Measurements from ENCODE around the gene TMEM37.

The TMEM37 gene

DNA sequence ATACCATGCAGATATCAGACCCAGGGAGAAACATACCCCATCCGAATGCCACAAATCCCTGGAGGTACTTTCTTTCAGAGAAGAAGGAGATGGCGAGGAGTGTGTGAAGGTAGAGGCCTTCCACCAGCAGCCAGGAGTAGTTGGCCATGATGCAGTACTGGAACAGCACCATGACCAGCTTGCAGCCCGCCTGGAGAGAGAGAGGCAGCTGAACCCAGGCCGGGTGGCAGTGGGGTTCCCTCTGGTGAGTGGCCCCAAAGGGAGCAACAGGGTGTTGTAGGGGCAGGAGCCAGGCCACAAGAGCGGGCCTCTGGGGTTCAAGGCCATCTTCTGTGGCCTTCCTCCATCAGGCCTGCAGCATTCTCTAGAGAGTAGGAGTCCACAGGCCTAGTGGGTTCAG is 30.2 kb downstream of the TMEM37 start:
- no peak for DNase-seq

DNA sequence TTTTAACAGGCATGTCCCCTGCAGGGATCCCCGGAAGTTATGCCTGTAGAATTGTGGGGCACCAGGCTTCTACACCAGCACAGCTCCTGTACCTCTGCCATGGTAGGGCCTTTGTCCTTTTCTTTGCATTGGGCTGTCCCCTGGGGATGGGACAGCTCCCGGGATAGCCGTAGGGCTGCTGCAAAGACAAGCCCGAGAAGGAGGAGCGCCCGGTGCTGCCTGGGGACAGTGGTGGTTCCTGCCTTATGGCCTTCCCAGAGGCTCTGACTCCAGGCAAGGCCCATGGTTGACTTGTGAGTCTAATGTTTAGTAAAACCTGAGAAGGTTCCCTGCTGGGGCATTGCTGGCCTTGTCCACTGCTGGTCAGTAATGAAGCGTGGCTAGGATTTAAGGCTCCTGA is 30.9 kb downstream of the TMEM37 start:
- no peak for DNase-seq

DNA sequence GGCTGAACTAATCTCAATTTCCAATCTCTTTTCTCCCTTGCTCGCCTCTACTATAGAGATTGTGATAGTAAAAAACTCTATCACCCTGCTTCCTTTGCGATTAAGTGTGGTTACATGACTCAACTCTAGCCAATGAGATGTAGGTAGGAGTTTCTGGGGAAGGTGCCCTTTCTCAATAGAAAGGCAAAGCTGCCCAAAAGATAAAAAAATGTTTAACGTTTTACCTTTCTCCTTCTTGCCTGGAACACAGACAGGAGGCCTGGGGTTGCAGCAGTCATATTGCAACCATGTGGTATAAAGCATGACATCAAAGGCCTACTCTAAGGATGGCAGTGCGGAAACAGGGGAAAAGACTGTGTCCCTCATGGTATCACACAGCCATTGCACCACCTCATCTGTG is 31.5 kb downstream of the TMEM37 start:
- DNase-seq, result no peak

DNA sequence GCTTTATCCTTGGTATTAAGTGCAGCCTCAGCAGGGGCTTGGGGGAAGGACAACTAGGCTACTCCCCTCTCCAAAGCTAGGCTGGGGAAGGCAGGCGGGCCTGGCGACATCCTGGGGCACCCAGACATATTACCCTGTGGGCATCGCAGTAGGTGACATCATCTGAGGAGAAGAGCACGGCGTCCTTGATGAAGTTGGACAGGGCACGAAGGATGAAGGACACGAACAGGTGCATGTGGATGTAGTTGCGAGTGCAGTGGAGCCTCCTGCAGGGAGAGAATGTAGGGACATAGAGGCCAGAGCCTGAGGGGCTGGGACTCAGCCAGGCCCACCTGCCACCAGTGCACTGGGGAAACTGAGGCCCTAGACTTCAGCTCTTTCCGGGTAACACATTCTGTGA is 32.3 kb downstream of the TMEM37 start:
- DNase-seq, result no peak

DNA sequence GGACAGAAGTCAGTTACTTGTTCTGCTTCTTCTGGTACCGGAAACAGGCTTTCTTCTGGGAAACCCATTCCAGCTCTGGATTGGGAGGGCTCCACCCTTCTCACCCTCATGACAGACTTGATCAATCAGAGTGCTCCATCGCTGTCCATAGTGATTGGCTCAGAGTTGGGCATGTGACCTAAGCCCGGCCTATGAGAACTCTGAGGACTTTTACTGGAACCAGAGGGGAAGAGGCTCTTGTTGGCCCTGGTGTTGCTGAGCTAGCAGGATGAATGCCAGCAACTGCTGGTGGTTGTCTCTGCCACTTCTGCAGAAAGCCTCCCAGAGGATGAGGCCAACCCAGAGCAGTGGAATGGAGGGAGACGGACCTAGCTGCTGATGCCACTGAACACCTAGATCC is 33.3 kb downstream of the TMEM37 start:
- no peak for DNase-seq

DNA sequence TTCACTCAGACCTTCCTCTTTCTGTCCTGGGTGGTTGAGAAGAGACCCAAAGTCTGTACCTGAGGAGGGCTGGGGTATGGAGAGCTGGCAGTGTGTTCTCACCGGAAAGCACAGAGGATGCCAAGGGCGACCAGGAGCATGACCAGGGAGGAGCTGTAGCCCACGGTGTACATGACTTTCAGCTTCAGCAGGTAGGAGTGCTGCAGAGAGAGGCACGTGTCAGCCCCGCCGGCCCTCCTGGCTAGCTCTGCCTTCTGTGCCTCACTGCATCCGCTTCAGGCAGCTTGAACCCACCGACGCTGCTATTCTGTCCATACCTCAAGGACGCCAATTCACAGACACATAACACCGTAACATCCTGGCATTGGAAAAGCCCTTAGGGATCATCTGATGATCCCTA is 34.0 kb downstream of the TMEM37 start:
- DNase-seq, result no peak

DNA sequence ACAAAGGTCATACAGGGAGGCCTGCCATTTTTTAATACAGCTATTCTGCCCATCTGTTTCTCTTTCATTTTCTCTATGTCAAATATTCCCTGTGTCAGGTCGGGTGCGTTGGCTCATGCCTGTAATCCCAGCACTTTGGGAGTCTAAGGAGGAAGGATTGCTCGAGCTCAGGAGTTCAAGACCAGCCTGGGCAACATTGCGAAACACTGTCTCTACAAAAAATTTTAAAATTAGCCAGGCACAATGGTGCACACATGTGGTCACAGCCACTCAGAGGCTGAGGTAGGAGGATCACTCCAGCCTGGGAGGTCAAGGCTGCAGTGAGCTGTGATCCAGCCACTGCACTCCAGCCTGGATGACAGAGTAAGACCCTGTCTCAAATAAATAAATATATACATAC is 34.7 kb downstream of the TMEM37 start:
- DNase-seq, result no peak

DNA sequence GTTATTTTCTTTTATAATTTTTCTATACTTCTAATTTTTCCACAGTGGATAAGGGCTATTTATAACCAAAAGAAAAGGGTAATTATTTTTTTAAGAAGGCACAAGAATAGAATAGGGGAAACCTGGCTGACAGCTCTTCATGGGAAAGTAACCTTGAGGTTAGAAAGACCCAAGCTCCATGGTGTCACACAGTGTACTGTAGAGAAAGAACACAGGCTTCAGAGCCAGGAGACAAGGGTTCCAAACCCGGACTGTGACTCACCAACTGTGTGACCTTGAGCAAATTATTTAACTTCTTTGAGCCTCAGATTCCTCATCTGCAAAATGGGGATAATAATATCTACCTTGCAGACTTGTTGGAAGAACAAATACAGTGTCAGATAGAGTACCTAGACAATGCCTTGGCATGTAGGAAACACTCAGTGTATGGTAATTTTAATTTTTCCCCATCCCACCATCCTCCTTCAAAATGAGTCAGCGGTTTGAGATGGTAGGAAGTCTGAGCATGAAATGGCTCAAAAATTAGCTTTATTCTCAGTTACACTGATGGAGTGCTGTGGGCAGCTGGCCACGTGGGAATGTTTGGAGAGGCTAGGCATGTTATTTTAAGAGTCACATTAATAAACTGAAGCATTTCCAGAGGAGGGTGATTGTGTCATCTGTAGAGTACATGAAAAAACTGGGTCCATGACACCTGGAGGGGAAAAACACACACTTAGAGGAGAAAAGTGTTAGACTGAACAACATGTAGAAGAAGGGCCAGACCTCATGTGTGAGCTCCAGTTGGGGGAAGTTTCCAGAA is 36.7 kb downstream of the TMEM37 start:
- no peak for DNase-seq

DNA sequence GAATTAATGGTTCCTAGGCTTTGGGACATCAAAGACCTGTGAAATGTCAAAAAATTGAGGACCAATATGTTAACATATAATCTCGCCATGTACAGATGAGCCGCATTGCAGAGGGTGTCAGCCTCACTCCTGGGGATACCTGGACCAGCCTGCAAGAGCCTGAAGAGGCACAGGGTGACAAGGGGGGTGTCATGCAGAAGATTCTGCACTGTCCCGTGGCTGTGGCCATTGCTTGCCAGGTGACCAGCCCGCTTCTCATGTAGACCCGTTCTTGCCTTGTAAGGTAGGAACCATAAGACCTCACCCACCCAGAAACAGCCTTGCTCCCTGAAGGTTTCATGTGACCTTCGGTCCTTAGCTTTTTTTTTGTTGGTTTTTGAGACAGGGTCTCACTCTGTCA is 37.5 kb downstream of the TMEM37 start:
- DNase-seq, result no peak

DNA sequence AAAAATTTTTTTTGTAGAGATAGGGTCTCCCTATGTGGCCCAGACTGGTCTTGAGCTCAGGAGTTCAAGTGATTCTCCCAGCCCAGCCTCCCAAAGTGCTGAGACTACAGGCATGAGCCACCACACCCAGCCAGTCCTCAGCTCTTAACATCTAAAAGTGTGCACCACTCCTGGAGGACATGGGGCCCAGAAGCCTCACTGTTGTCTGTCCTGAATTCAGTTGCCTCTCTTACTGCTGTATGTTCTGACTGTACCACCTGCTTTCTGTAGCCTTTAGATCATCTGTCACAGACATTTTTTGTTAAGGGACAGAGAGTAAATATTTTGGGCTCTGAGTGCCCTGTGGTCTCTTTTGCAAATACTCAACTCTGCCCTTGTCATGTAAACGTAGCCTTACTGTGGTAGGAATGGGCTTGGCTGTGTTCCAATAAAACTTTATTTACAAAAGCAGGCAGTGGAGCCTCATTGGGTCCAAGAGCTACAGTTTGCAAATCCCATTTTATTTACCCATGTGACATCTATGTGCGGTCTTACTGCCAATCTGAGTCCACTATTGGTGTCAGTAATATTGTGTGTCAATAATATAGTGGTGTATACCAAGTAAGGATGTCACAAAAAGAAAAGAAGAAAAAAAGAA is 38.1 kb downstream of the TMEM37 start:
- peak; percentile 58 for DNase-seq

DNA sequence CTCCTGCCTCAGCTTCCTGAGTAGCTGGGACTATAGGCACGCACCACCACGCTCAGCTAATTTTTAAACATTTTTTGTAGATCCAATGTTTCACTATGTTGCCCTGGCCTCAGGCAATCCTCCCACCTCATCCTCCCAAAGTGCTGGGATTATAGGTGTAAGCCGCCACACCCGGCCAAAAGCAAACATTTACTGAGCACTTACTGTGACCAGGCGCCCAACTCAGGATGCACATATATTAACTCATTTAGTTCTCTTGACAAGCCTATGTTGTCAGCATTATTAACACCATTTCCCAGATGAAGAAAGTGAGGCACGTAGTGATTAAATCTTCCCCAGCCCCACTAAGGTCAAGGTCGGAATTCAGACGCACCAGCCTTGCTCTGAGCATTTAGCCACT is 41.1 kb downstream of the TMEM37 start:
- DNase-seq, result peak; percentile 34

DNA sequence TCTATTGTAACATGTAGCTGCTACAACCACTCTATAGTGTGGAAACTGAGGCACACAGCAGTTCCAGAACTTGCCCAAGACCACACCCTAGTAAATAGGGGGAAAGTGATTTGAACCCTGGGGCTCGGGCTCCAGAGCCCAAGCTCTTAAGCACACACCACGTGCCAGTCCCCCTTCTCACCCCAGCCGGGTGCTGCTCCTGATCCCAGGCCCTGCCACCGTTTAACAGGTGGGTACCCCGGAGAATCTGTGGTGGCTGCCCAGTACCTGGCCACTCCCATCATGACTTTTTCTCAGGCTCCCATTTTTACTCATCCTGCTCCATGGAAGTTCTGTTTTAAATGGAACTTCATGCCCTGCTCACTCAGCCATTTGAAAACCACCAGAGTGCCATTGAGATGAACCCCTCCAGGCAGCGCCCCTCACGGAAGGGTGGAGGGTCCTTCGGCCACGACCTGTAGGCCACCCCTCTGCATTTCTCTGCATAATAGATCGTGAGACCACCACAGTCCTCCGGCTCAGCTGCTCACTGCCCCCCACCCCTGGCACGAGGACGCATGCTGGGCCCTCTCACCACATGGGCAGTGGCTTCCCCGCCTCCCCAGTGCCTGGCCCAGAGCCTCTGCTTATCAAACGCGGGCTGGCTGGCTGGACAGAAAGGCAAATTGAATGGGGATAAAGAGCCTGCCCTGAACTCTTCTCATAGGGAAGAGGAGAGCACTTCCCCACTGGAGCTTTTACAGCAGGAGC is 42.1 kb downstream of the TMEM37 start:
- DNase-seq, result no peak

DNA sequence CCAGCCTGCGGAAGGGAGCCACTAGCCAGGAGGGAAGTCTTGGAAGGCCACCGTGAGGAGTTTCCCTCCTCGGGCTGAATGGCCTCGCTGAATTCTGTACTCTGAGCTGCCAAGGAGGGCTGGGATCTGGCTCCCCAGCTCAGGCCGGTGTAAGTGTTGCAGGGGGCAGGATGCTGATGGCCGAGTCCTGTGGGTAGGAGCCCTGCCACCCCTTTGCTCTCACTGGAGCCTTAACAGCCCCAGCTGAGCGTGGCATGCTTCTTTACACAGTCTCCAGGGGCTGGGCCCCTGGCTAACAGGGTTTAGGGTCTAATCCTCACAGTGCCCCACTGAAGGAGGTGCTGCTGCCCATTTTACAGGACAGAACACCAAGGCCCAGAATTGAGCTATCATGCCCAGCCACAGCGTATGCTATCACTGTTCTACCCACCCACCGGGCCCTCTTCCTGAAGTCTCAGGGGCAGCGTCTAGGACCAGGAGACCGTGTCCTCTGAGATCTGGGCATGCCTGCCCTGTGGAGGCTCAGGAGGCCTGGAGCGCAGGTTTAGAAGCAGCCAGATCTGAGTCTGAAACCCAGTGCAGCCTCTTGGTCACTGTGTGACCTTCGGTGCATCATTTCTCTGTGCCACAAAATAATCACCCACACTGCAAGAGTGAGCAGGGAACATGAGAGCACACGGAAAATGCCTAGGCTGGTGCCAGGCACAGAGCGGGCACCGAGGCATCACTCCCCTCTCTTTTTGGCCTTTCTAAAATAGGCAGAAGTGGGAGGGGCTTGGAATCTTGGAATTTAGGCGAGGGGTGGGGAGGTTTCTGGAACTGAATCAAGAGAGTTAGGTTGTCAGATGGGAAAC is 42.9 kb downstream of the TMEM37 start:
- DNase-seq, result no peak

DNA sequence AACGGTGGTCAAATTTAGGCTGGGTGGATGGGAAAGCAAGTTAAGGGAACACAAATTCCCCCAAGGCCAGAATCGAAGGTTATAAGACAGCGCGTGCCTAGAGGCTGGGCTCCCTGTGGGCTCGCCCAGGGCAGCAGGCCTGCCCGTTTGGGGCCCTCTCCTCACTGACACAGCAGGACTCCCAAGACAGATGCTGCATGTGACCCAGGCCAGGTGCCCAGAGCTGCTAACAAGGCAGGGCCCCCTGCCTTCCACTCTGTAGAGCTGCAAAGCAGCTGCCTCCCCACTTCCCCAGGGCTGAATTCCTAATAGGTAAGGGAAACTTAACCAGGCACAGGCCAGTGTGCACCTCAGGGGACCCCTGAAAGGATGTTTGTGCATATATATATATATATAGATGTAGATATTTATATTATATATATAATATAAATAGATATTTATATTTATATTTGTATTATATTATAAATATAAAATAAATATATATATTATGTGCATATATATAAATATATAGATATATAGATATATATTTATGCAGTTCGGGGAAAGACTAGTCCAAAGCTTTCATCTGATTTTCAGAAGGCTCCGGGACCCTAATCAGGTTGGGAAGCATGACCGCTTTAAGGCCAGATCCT is 43.7 kb downstream of the TMEM37 start:
- DNase-seq, result peak; percentile 80

DNA sequence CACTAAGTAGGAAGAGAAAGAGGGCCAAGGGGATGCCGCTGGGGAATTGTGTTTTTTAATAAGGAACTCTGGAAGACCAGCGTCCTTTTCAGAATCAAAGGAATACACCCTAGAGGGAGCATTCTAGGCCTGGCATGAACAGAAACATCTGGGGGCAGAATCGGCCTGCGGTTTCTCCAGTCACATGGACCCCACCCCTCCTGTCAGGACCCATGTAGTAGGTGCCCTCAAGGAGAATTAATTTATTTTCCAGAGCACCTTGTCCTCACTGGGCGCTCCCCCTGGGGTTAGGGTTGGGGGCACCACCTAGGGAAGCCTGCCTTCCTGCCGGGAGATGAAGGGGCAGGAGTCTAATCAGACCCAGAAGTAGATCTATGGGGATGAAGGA is 44.2 kb downstream of the TMEM37 start:
- no peak for DNase-seq

DNA sequence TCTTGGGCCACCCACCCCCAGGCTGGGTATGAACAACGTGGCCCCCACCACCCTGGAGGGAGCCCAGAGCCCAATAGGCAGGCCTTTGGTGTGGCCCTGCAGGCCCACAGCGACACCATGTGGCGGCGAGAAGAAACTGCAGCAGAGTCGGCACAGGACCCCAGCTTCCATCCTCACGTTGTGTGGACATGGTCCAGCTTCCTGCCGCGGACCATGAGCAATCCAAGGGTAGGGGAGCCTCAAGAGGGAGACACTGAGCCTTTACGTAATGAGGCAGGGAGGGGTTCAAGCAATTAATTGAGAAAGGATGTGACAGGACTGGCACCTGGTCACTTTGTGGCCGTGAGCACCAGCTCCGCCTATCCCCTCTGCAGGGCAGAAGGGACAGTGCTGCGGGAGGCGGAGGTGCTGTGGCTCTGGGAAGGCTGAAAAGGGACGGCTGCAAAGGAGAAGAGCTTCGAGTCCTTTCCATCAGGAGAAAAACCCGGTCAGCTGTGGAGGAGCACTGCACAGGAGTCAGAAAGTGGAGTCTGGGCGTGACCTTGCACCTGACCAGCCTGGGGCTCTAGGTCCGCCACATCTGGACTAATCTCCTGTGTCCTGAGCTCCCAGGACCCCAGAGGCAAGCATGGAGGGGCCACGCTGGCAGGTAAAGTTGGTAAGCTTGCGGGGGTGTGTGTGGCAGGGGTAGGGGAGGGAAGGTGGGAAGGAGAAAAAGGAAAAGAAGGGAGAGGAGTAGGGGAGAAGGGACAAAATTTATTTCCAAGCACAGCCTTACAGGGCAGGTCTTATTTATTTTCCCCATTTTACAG is 44.9 kb downstream of the TMEM37 start:
- DNase-seq, result peak; percentile 82

DNA sequence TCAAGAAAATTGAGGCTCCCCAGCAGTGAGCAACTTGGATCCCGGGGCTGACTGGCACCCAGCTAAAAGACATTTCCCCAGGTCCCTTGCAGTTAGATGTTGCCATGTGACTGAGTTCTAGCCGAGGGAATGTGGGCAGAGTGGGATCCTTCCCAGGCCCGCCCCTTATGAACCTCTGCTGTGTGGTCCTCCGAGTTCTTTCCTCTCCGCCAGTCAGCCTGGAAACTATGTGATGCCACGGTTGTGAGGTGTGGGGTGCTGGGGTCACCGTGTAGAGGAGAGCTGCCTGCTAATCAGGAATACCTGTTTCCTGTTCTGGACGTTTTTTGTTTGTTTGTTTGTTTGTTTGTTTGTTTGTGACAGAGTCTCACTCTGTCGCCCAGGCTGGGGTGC is 45.5 kb downstream of the TMEM37 start:
- no peak for DNase-seq

DNA sequence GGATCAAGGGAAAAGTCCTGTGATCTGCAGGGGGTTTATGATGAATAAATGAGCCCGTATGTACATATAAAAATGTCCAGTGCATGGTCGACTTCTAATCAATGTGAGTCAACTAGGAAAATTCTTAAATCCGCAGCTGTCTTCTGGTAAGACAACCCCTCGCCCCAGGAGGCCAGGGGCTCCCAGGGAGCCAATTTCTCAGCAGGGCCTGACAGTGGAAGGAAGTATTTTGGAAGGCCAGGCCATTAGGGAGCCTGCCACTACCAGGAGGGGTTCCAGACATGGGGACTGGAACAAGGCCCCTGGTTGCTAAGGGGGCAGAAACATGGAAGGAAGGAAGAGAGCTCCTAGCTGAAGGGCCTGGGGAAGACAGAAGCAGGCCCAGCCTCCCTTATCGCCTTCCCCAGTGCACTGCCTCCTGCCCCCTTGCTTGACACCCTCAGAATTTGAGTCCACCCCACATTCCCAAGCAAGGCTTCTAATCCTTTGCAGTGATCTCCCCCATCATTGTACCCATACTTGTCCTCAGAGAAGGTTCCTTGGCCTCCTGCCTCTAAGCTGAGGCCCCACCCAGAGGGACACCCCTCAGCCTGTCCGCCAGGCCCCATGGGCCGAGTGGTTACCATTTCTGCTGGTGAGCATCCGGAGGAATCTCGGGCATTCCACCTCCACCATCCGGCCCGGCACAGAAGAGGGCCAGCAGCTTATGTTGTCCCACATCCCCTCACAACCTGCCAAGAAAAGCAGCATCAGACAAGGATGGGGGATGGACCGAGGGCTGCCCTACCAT is 46.7 kb downstream of the TMEM37 start:
- peak; percentile 6 for DNase-seq

DNA sequence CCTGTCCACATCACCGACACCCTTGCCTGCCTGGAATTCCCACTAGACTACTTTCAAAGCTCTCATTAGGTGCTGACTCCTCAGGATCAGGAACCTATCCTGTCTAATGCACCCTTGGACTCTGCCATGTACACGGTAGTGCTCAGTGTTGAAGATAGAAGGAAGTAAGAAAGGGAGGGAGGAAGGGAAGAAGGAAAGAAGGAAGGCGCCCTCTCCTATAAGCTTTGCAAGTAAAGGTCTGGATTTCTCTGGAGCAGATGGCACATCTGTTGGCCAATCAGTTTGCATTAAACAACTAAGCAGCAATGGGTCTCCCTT is 47.3 kb downstream of the TMEM37 start:
- DNase-seq, result no peak

DNA sequence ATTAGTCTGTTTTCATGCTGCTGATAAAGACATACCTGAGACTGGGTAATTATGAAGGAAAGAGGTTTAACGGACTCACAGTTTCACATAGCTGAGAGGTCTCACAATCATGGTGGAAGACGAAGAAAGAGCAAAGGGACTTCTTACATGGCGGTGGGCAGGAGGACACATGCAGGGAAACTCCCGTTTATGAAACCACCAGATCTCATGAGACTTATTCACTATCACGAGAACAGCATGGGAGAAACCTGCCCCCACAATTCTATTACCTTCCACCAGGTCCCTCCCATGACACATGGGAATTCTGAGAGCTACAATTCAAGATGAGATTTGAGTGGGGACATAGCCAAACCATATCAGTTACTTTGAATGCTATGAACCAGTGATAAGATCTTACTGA is 48.5 kb downstream of the TMEM37 start:
- no peak for DNase-seq

DNA sequence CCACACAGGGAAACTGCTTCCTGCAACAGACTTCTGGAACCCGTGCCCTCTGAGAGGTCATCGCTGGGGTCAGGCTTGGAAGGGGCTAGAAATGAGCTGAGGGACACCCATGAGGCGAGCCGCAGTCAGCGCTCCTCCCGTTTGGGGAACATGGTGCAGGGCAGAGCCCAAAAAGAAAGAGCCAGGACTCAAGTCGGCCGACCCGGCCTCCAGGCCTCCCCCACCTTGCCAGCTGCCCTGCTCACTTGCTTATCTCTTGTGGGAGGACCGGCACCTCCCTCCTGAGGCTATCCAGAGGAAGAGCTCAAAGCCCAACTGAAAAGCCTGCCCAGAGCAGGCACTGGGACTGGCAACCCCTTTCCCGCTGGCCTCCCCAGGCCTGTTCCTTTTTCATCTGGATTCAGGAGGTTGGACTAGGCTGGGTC is 49.1 kb downstream of the TMEM37 start:
- DNase-seq, result no peak
